GM23338 (cell line): Measurements from ENCODE around the gene VDR.

Source experiments
- EZH2phosphoT487 ChIP-seq: fragments of 200-600 bp; sonication (generic); IDR thresholded peaks from one replicate; pipeline ENCODE4 v1.8.1; 2018; ENCODE audit warnings: antibody characterized with exemption; ENCODE audit not compliant: unreplicated experiment
- POLR2AphosphoS5 ChIP-seq: IDR thresholded peaks from 2 replicates; pipeline ENCODE4 v1.6.1; 2016; ENCODE audit warnings: antibody characterized with exemption, low read depth
- TF ChIP-seq, protein P1 (sequence below), 2 experiments: fragments of 200-600 bp in 1 of 2; sonication (generic) in 1 of 2; conservative IDR thresholded peaks; 2 replicates each; pipeline versions ENCODE4 v1.5.1 to v1.6.1; 2016 to 2017; ENCODE audit warnings: antibody characterized with exemption in 2 of 2, low read depth in 2 of 2, mild to moderate bottlenecking in 2 of 2, moderate library complexity in 1 of 2

DNA sequence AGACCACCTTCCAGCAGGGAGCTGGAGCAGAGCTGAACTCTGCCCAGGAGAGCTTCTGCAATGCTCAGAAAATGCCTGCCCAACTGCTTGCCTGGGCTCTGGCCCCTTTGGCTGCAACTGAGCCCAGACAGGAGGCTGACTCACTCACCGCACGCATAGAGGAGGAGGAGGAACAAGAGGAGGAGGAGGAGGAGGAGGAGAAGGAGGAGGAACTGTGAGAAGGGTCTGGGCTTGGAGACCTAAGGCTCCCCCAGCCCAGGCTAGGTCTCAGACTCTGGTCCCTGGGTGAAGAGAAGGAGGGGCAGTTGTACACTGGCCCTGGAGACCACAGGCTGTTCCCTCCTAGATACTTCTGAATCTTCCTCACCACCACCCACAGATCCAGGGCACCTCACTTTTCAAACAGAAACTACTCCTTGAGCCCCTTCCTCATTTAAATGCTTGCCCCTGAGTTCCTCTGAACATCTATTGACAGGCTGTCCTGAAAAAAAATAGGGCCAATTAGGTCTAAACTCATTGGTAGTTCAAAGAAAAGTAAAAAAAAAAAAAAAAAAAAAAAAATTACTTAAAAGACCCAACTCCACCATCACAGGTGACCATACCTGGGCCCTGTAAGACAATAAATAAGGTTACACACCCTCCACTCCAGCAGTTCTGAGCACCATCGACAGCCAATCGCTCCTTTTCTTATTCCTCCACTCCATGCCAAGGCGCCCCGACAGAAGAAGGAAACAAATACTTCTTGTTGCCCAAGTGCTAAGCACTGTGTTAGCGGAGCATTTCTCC lies 674 bp downstream of the VDR start:
- TF ChIP-seq, protein P1, sequence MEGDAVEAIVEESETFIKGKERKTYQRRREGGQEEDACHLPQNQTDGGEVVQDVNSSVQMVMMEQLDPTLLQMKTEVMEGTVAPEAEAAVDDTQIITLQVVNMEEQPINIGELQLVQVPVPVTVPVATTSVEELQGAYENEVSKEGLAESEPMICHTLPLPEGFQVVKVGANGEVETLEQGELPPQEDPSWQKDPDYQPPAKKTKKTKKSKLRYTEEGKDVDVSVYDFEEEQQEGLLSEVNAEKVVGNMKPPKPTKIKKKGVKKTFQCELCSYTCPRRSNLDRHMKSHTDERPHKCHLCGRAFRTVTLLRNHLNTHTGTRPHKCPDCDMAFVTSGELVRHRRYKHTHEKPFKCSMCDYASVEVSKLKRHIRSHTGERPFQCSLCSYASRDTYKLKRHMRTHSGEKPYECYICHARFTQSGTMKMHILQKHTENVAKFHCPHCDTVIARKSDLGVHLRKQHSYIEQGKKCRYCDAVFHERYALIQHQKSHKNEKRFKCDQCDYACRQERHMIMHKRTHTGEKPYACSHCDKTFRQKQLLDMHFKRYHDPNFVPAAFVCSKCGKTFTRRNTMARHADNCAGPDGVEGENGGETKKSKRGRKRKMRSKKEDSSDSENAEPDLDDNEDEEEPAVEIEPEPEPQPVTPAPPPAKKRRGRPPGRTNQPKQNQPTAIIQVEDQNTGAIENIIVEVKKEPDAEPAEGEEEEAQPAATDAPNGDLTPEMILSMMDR (conservative IDR thresholded peaks at IDR 0.05; ENCODE audit: low read depth in 2 of 2): peak in 1 of 2 experiments; percentile 26; a peak in 2 of 4 replicates
- TF ChIP-seq POLR2AphosphoS5 (no peak), EZH2phosphoT487 (no peak)
